ENCODE data around the gene ZNF22. TPM values are rescaled to one million over a fixed set of nuclear protein-coding genes. Genes with fewer than 3 reads are reported as not detected.

ZNF22 gene
- total and polyA plus RNA-seq, 2 of the 8 experiments (the other 6 are each of a cell fraction or from before 2014, with no cell fraction given): 18.2 to 45.2 TPM

DNA sequence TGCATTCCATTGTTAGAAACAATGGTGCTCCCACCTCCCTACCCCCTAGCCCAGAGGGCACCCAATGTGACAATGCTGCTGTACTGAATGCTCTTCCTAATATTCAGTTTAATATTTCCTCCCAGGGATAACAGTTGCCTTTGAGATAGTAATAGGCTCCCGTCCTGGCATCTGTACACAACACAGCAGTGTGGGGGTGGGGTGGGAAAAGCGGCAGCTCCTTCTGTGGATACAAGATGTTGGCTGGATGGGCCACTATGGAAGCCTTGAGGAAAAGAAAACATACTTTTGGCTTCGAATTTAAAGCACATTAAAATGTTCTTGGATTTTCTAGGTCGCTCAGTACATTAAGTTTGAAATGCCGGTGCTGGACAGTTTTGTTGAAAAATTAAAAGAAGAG lies 9.2 kb upstream of the ZNF22 start (continued):
- TF ChIP-seq RNF2 (IDR thresholded peaks at IDR 0.05; ENCODE audit: borderline replicate concordance, low read depth, low read length, missing control alignments, poor library complexity, severe bottlenecking): no peak
- no peak for TF ChIP-seq POU5F1 (IDR thresholded peaks at IDR 0.05; ENCODE audit: low read depth, low read length)
- TF ChIP-seq BRCA1 (IDR thresholded peaks at IDR 0.05; ENCODE audit: low read depth, low read length): no peak
- TF ChIP-seq EZH2 (IDR thresholded peaks at IDR 0.05; ENCODE audit: low read depth, low read length, severe bottlenecking): no peak
- TF ChIP-seq CHD2 (IDR thresholded peaks at IDR 0.05; ENCODE audit: low read length): no peak
